ENCODE measurements around the gene C19orf73.

GRCh38 chr19:49150106-49150943, 31.4 kb upstream of the C19orf73 start:
- no peak for TF ChIP-seq ARNTL (CRISPR knock-in tag; IDR thresholded peaks at IDR 0.05; ENCODE audit: borderline replicate concordance, low read depth)
- TF ChIP-seq, protein P1, sequence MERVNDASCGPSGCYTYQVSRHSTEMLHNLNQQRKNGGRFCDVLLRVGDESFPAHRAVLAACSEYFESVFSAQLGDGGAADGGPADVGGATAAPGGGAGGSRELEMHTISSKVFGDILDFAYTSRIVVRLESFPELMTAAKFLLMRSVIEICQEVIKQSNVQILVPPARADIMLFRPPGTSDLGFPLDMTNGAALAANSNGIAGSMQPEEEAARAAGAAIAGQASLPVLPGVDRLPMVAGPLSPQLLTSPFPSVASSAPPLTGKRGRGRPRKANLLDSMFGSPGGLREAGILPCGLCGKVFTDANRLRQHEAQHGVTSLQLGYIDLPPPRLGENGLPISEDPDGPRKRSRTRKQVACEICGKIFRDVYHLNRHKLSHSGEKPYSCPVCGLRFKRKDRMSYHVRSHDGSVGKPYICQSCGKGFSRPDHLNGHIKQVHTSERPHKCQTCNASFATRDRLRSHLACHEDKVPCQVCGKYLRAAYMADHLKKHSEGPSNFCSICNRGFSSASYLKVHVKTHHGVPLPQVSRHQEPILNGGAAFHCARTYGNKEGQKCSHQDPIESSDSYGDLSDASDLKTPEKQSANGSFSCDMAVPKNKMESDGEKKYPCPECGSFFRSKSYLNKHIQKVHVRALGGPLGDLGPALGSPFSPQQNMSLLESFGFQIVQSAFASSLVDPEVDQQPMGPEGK (CRISPR knock-in tag; IDR thresholded peaks at IDR 0.05; ENCODE audit: borderline replicate concordance) = no peak
- TF ChIP-seq, protein P2, sequence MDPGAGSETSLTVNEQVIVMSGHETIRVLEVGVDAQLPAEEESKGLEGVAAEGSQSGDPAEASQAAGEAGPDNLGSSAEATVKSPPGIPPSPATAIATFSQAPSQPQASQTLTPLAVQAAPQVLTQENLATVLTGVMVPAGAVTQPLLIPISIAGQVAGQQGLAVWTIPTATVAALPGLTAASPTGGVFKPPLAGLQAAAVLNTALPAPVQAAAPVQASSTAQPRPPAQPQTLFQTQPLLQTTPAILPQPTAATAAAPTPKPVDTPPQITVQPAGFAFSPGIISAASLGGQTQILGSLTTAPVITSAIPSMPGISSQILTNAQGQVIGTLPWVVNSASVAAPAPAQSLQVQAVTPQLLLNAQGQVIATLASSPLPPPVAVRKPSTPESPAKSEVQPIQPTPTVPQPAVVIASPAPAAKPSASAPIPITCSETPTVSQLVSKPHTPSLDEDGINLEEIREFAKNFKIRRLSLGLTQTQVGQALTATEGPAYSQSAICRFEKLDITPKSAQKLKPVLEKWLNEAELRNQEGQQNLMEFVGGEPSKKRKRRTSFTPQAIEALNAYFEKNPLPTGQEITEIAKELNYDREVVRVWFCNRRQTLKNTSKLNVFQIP (CRISPR knock-in tag; IDR thresholded peaks at IDR 0.05; ENCODE audit: borderline replicate concordance, low read depth) = no peak
- TF ChIP-seq OSR1 (CRISPR knock-in tag; IDR thresholded peaks at IDR 0.05) = no peak
